Stomach (tissue), 4 donors: ENCODE data around the gene PIEZO1.

Experiments used
- CTCF ChIP-seq, 7 experiments: fragments of 450-650 bp in 4 of 7; fragments of 200-600 bp in 3 of 7; sonication (generic) in 3 of 7; IDR thresholded peaks; one replicate each; pipeline ENCODE4 v1.5.1; 2016 to 2019; ENCODE audit warnings: antibody characterized with exemption in 7 of 7, control low read depth in 2 of 7, mild to moderate bottlenecking in 1 of 7
- POLR2A ChIP-seq, 4 donors: fragments of 450-650 bp; IDR thresholded peaks; one replicate each; pipeline ENCODE4 v1.6.1; 2016; ENCODE audit warnings: antibody characterized with exemption in 4 of 4, control low read depth in 2 of 4, mild to moderate bottlenecking in 1 of 4, moderate library complexity in 1 of 4

GRCh38 chr16:88827727-88828126, 42.7 kb upstream of the PIEZO1 start:
- TF ChIP-seq CTCF (IDR thresholded peaks at IDR 0.05): no peak
- TF ChIP-seq POLR2A (IDR thresholded peaks at IDR 0.05): no peak
